Smooth muscle cell of bladder (primary cell): ENCODE measurements around the gene MAF. TPM values are rescaled to one million over a fixed set of nuclear protein-coding genes. Genes with fewer than 3 reads are reported as not detected.

Experiments
- total RNA-seq: library from RNA; depleted of rRNA; stranded (reverse); fragments of >200 nt; gene quantifications from 2 replicates; pipeline ENCODE4 v1.2.3, GENCODE V29; 2014

The MAF gene
- total RNA-seq = 18.2 and 21.9 TPM in 2 replicates

DNA sequence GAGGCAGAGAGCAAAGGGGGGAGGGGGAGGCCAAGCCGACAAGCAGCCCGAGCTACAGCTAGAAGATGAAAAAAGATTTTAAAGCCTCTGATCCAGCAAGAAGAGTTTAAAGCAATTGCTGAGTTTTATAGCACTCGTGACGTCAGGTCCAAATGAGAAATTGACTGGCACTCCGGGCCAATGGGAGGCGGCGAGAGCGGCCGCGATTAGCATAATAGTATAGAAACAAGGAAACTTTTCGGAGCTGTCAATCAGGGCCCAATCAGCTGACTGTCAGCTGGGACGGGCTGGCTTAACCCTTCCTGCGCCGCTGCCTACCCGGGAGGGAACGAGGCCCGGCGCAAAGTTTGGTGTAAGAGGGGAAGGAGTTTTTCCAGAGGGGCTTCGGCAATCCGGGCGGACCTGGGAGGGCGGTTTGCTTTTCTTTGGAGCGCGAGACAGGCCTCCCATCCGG is at the start of gene MAF:
TSS of gene MAF (minus strand) at position 100 of the 454 bp plus-strand sequence. CDS start 835 bp downstream, outside the sequence.

